Progenitor cell of endocrine pancreas (in vitro differentiated cells): ENCODE data around the gene HDC. TPM values are rescaled to one million over a fixed set of nuclear protein-coding genes. Genes with fewer than 3 reads are reported as not detected.

Source experiments
- DNase-seq: peaks from one replicate; pipeline ENCODE4 v3.0.0; 2021; ENCODE audit warnings: low spot score; ENCODE audit not compliant: unreplicated experiment
- H3K27ac Mint-ChIP-seq: 2 replicates; pipeline ENCODE4 v1.8.0; 2021; ENCODE audit warnings: mild to moderate bottlenecking, moderate library complexity, mixed read lengths
- H3K27me3 Mint-ChIP-seq: 2 replicates; pipeline ENCODE4 v1.8.0; 2021; ENCODE audit warnings: mixed read lengths
- H3K36me3 Mint-ChIP-seq: 2 replicates; pipeline ENCODE4 v1.8.0; 2022; ENCODE audit warnings: mixed read lengths; ENCODE audit not compliant: insufficient read depth
- H3K4me1 Mint-ChIP-seq: 2 replicates; pipeline ENCODE4 v1.8.0; 2021; ENCODE audit warnings: low read depth, mixed read lengths
- H3K4me3 Mint-ChIP-seq: 2 replicates; pipeline ENCODE4 v1.8.0; 2021; ENCODE audit warnings: low read depth, mild to moderate bottlenecking, moderate library complexity, mixed read lengths
- H3K9me3 Mint-ChIP-seq: 2 replicates; pipeline ENCODE4 v1.8.0; 2021; ENCODE audit warnings: low read depth, mixed read lengths
- total RNA-seq: library from RNA; stranded (reverse); gene quantifications from 2 replicates; pipeline ENCODE4 v1.2.1, GENCODE V29; 2021
- TF ChIP-seq, protein P1 (sequence below): fragments of 200-600 bp; sonication (generic); IDR thresholded peaks from one replicate; pipeline ENCODE4 v1.5.0; 2021; ENCODE audit warnings: antibody characterized with exemption, mild to moderate bottlenecking; ENCODE audit not compliant: unreplicated experiment

Gene HDC
- total RNA-seq, 1 donor from 2014 or later: not detected

DNA sequence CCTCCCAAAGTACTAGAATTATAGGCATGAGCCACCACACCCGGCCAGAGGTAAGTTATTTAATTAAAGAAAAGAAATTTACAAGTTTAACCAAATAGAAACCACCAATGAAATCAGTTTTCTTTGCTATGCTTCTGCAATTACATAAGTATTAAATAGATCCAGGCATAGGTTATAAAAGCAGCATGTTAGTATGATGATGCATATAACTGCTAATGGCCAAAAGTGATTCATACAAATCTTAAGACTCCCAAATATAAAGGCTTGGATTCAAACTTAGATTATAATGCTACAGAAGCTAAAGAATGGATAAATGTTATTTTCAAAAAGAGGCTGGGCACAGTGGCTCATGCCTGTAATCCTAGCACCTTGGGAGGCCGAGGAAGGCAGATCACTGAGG, 32.8 kb upstream of the HDC start:
- Mint-ChIP-seq H3K9me3 (no peaks in the 10 kb centered on the region), H3K4me3 (no peak overlapping the region), H3K4me1 (no peaks in the 10 kb centered on the region), H3K27me3 (no peaks in the 10 kb centered on the region), H3K36me3 (peaks cover 21% of the 10 kb centered on the region), H3K27ac (no peak overlapping the region)
- TF ChIP-seq, protein P1, sequence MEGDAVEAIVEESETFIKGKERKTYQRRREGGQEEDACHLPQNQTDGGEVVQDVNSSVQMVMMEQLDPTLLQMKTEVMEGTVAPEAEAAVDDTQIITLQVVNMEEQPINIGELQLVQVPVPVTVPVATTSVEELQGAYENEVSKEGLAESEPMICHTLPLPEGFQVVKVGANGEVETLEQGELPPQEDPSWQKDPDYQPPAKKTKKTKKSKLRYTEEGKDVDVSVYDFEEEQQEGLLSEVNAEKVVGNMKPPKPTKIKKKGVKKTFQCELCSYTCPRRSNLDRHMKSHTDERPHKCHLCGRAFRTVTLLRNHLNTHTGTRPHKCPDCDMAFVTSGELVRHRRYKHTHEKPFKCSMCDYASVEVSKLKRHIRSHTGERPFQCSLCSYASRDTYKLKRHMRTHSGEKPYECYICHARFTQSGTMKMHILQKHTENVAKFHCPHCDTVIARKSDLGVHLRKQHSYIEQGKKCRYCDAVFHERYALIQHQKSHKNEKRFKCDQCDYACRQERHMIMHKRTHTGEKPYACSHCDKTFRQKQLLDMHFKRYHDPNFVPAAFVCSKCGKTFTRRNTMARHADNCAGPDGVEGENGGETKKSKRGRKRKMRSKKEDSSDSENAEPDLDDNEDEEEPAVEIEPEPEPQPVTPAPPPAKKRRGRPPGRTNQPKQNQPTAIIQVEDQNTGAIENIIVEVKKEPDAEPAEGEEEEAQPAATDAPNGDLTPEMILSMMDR: no peak
- DNase-seq: no peak

DNA sequence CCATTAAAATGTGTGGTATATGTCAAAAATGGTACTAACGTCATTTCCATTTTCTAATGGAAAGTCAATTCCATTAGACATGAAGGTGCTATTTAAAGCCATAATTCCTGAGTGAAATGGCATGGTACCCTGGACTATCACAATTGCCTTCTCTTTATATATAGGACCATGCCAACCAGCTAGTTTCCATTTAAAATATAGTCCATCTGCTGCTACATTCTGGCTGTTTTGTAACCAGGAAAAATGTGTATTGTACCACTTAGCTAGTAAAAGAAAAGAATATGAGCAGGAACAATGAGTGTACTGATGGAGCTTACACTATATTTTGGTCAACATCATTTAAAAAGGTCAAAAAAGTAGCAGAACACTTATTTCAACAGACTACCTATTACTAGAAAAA, 30.4 kb upstream of the HDC start:
- no peaks in the 10 kb centered on the region for H3K9me3 Mint-ChIP-seq
- no peak for DNase-seq
- H3K27ac Mint-ChIP-seq: no peak overlapping the region
- TF ChIP-seq, protein P1: no peak
- no peaks in the 10 kb centered on the region for H3K27me3 Mint-ChIP-seq
- no peaks in the 10 kb centered on the region for H3K4me1 Mint-ChIP-seq
- H3K4me3 Mint-ChIP-seq: no peak overlapping the region
- H3K36me3 Mint-ChIP-seq: peaks cover 13% of the 10 kb centered on the region

DNA sequence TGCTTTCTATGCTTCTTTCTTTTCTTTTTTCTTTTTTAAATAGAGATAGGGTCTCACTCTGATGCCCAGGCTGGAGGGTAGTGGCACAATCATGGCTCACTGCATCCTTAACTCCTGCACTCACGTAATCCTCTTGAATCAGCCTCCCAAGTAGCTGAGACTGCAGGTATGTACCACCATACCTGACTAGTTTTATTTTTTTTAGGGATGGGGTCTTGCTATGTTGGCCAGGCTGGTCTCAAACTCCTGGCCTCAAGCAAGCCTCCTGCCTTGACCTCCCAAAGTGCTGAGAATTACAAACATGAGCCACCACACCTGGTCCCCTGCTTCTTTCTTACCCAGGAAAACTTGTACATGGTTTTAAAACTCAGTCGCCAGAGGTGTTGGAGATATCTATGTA, 24.2 kb upstream of the HDC start:
- no peaks in the 10 kb centered on the region for H3K27me3 Mint-ChIP-seq
- DNase-seq: no peak
- no peak overlapping the region for H3K4me3 Mint-ChIP-seq
- H3K27ac Mint-ChIP-seq: no peak overlapping the region
- TF ChIP-seq, protein P1: no peak
- no peaks in the 10 kb centered on the region for H3K4me1 Mint-ChIP-seq
- H3K9me3 Mint-ChIP-seq: no peaks in the 10 kb centered on the region
- peaks cover 7% of the 10 kb centered on the region for H3K36me3 Mint-ChIP-seq

DNA sequence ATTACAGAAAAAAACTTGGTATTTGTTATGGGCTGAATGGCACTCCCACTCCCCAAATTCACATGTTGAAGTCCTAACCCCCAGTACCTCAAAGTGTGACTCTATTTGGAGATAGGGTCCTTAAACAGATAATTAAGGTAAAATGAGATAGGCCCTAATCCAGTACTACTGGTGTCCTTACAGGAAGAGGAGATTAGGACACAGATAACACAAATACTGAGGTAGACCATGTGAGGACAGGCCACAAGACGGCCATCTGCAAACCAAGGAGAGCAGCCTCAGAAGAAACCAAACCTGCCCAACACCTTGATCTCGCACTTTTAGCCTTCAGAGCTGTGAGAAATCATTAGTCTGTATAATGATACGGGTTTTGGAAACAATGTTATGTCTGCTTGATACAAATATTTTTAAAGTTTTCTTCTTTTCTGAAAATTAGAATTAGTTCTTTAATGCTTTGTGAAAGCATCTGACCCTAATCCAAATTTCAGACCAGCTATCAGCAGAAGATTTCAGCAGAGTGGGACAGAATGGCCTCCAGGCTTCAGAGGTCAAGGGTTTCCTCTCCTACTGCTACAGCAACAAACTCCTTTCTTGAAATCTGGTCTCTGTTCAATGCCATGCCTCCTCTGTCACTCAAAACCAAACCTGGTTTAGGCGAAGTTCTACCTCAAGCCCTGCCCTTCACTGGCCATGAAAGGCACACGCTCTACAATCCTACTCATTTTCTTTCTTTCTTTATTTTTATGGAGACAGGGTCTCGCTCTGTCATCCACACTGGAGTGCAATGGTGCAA, 22.0 kb upstream of the HDC start:
- TF ChIP-seq, protein P1: no peak
- no peak for DNase-seq
- Mint-ChIP-seq H3K4me1 (no peaks in the 10 kb centered on the region), H3K36me3 (peaks cover 5% of the 10 kb centered on the region), H3K9me3 (no peaks in the 10 kb centered on the region), H3K27ac (peak overlapping the region; percentile 59), H3K27me3 (no peaks in the 10 kb centered on the region), H3K4me3 (no peak overlapping the region)

- Mint-ChIP-seq H3K4me3 (no peak overlapping the region), H3K27me3 (no peaks in the 10 kb centered on the region), H3K4me1 (no peaks in the 10 kb centered on the region), H3K36me3 (peaks cover 7% of the 10 kb centered on the region), H3K9me3 (no peaks in the 10 kb centered on the region), H3K27ac (no peak overlapping the region)
- TF ChIP-seq, protein P1: no peak
- DNase-seq: no peak
Observed at GRCh38 chr15:50281427-50281826, 15.9 kb upstream of the HDC start.
